Tibial artery (tissue), 4 donors: Measurements from ENCODE around the gene PRSS2.

Experiments used
- DNase-seq, 2 donors: peaks; one replicate each; pipeline ENCODE4 v3.0.0-alpha.2; 2019
- H3K27ac ChIP-seq, 2 donors: fragments of 200-600 bp; sonication (generic) in 1 of 2; 1 replicate in 1 of 2; 2 replicates in 1 of 2; pipeline ENCODE4 v1.5.1; 2018 to 2019; ENCODE audit warnings: mild to moderate bottlenecking in 1 of 2
- H3K27me3 ChIP-seq, 2 donors: fragments of 200-600 bp; sonication (generic) in 1 of 2; one replicate each; pipeline versions ENCODE4 v1.5.1 to v1.6.0; 2016 to 2019
- H3K36me3 ChIP-seq, 3 donors: fragments of 200-600 bp; sonication (generic) in 2 of 3; one replicate each; pipeline ENCODE4 v1.5.1; 2016 to 2019; ENCODE audit warnings: mild to moderate bottlenecking in 2 of 3
- H3K4me1 ChIP-seq, 4 donors: fragments of 200-600 bp; sonication (generic) in 2 of 4; 1 replicate in 3 of 4; 2 replicates in 1 of 4; pipeline ENCODE4 v1.5.1; 2016 to 2019
- H3K4me3 ChIP-seq, 2 donors: fragments of 200-600 bp; sonication (generic) in 1 of 2; 1 replicate in 1 of 2; 2 replicates in 1 of 2; pipeline ENCODE4 v1.5.1; 2018 to 2019; ENCODE audit warnings: mild to moderate bottlenecking in 2 of 2
- H3K9me3 ChIP-seq, 3 donors: fragments of 200-600 bp; sonication (generic) in 1 of 3; one replicate each; pipeline ENCODE4 v1.5.1; 2016 to 2019
- intact Hi-C: fragments of 100-400 bp; cut with DNase I; formaldehyde crosslinking; loops from one replicate; pipeline ENCODE4 v1.15.0; 2023; ENCODE audit warnings: low total_unique reads
- TF ChIP-seq, protein P1 (sequence below), 2 experiments: fragments of 200-600 bp in 1 of 2; fragments of 450-650 bp in 1 of 2; IDR thresholded peaks; one replicate each; pipeline ENCODE4 v1.5.1; 2017 to 2019; ENCODE audit warnings: antibody characterized with exemption in 2 of 2, mild to moderate bottlenecking in 1 of 2, moderate library complexity in 1 of 2

Gene PRSS2

DNA sequence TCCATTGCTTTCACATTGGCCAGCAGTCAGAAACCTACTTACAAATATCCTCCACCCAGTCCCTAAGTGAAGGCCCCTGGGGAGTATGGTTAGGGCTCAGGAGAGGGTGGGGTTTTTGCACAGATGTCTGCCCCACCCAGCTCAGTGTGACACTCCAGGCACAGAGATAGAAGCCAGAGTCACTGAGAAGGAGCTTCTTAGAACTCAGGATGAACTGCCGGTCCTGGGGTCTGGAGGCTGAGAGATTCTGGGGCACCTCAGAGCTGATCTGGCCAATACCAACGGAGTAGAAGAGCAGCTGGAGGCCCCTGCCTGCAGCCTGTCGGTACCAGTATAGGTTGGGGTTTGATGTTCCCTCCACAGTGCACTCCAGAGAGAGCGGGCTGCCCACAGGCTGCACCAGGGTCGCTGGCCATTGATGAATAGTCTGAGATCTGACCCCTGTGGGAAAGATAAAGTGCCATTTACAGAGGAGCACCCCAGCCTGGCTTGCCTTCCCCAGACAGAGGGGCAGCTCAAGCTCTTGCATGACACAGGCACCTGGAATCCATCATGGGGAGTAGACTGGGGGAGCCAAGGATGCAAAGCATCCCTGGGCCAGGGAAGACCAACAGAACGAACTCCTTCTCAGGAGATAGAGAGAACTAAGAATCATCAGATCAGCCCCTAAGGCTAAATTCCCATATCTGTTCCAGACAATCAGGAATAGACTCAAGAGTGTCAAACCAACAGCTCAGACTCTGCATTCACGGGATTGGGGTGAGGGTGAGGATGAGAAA lies 41.9 kb downstream of the PRSS2 start:
- intact Hi-C loops = no loop called here
- Histone ChIP-seq H3K27me3 (peaks cover 0 to 45% of the 10 kb centered on the region in 2 donors), H3K4me1 (no peaks in the 10 kb centered on the region), H3K36me3 (no peaks in the 10 kb centered on the region), H3K27ac (no peak overlapping the region), H3K4me3 (no peak overlapping the region), H3K9me3 (no peaks in the 10 kb centered on the region)
- no peak for DNase-seq
- TF ChIP-seq, protein P1, sequence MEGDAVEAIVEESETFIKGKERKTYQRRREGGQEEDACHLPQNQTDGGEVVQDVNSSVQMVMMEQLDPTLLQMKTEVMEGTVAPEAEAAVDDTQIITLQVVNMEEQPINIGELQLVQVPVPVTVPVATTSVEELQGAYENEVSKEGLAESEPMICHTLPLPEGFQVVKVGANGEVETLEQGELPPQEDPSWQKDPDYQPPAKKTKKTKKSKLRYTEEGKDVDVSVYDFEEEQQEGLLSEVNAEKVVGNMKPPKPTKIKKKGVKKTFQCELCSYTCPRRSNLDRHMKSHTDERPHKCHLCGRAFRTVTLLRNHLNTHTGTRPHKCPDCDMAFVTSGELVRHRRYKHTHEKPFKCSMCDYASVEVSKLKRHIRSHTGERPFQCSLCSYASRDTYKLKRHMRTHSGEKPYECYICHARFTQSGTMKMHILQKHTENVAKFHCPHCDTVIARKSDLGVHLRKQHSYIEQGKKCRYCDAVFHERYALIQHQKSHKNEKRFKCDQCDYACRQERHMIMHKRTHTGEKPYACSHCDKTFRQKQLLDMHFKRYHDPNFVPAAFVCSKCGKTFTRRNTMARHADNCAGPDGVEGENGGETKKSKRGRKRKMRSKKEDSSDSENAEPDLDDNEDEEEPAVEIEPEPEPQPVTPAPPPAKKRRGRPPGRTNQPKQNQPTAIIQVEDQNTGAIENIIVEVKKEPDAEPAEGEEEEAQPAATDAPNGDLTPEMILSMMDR (IDR thresholded peaks at IDR 0.05) = no peak

DNA sequence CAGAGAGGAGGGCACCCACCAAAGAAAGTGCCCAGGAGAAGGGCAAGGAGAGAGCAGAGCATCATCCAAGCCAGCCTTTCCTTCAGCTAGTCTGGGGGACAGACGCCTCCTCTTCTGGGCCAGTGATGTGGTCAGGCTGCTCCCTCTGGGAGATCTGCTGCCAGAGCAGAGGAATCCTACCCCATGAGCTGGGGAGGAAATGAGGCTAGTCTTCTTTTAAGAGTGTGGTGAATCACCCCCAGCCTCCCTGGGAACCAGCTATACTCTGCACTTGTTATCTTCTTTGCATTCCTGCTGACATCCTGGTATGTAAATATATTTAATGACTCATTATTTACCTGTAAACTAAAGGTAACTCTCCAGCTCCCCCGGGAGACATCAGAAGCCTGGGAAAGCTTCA lies 42.5 kb downstream of the PRSS2 start:
- Histone ChIP-seq H3K27ac (no peak overlapping the region), H3K36me3 (no peaks in the 10 kb centered on the region), H3K4me1 (no peaks in the 10 kb centered on the region), H3K27me3 (peaks cover 0 to 39% of the 10 kb centered on the region in 2 donors), H3K4me3 (no peak overlapping the region), H3K9me3 (no peaks in the 10 kb centered on the region)
- TF ChIP-seq, protein P1 (IDR thresholded peaks at IDR 0.05) = no peak
- no peak for DNase-seq
- intact Hi-C loops = no loop called here

DNA sequence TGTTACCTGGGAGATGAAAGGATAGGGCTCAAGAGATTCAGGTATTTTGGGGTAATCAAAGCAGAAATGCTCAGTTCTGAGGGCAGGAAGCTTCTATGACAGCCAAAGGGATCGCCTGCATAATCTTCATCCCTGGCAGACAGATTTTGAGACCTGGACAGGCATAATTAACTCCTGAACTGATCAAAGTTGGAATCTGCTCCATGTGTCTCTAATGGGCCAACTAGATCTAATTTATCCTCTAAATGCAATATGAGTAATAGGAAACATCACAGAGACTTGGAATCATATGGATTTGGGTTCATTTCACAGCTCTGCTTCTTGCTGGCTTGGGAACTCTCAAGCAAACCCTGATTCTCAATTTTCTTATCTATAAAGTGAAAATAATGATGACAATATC lies 42.9 kb downstream of the PRSS2 start:
- no peaks in the 10 kb centered on the region for H3K4me1 ChIP-seq
- peaks cover 0 to 37% of the 10 kb centered on the region in 2 donors for H3K27me3 ChIP-seq

DNA sequence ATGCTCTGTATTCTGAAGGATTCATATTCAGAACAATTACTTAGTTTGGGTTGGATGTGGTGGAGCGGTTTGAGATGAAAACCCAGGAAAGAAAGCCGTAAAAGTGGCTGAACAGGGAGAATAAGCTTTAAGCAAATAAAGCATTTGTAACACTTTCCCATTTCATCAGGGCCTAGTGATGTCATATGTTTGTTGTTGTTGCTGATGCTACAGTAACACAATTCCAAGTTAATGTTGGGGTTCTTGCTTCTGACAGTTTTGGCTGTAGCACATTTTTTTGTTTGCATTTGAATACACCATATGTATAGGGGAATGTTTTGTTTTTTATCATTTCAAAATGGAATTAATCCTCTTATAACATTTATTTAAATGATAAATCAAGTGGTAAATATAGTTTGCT lies 43.7 kb downstream of the PRSS2 start:
- TF ChIP-seq, protein P1 (IDR thresholded peaks at IDR 0.05) = no peak
- intact Hi-C loops = no loop called here
- H3K4me1 ChIP-seq = no peaks in the 10 kb centered on the region
- H3K27me3 ChIP-seq = peaks cover 0 to 33% of the 10 kb centered on the region in 2 donors
- no peak overlapping the region for H3K4me3 ChIP-seq
- no peak for DNase-seq
- H3K27ac ChIP-seq = no peak overlapping the region
- no peaks in the 10 kb centered on the region for H3K9me3 ChIP-seq
- H3K36me3 ChIP-seq = no peaks in the 10 kb centered on the region

More for the DNA sequence above, 42.9 kb downstream of the PRSS2 start:
- H3K36me3 ChIP-seq = no peaks in the 10 kb centered on the region
- no peak overlapping the region for H3K4me3 ChIP-seq
- H3K9me3 ChIP-seq = no peaks in the 10 kb centered on the region
- H3K27ac ChIP-seq = no peak overlapping the region
- intact Hi-C loops = no loop called here
- TF ChIP-seq, protein P1 (IDR thresholded peaks at IDR 0.05) = no peak
- DNase-seq = no peak

DNA sequence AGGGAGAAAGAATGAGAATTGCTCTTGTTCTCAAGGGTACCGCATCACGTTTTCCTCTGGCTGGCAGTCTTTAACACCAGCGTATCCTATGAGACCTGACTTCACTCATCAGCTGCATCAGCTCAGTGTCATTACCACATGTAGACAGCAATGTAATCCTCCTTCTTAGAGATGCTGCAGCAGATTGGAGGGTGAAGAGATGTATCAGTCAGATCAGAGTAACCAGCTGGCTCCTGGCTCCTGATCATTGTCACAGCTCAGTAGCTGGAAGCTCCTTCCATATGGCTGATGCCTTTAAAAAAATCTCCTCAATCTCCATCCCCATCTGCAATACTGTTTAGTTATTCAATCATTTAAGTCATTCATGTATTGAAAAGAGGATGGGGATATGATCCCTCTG lies 44.4 kb downstream of the PRSS2 start:
- intact Hi-C loops = no loop called here
- DNase-seq = no peak
- Histone ChIP-seq H3K4me3 (no peak overlapping the region), H3K4me1 (no peaks in the 10 kb centered on the region), H3K27ac (no peak overlapping the region), H3K27me3 (peaks cover 0 to 33% of the 10 kb centered on the region in 2 donors), H3K9me3 (no peaks in the 10 kb centered on the region), H3K36me3 (no peaks in the 10 kb centered on the region)
- TF ChIP-seq, protein P1 (IDR thresholded peaks at IDR 0.05) = no peak
